ENCODE data around the gene ADAD2.

DNA sequence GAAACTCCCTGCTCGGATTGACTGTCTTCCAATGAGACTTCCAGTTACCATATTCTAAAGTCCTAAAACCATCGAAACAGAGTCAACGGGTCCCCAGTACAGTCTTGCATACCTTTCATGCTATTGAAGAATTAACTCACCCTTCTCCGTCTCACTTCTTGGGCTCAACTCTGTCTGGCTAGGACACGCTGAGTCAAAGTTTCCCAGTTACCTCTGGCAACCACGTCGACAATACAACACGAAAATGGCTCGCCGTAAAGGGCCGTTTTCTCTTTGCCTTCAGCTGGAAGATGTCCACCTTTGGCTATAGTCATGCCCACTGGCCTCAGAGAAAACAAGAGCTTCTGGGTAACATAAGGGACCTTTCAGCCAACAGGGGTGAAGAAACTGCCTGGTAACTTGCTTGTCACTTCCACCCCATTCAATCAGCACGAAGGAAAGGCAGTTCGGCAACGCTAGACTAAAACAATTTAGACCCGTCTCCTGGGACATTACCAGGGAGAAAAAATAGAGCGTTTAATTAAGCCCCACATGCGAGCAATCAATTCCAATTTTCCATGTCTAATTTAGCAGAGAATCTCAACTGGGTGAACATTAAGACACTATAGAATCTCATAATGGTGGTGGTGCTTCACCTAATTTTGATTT, 27.3 kb downstream of the ADAD2 start:
- TF ChIP-seq, protein P1, sequence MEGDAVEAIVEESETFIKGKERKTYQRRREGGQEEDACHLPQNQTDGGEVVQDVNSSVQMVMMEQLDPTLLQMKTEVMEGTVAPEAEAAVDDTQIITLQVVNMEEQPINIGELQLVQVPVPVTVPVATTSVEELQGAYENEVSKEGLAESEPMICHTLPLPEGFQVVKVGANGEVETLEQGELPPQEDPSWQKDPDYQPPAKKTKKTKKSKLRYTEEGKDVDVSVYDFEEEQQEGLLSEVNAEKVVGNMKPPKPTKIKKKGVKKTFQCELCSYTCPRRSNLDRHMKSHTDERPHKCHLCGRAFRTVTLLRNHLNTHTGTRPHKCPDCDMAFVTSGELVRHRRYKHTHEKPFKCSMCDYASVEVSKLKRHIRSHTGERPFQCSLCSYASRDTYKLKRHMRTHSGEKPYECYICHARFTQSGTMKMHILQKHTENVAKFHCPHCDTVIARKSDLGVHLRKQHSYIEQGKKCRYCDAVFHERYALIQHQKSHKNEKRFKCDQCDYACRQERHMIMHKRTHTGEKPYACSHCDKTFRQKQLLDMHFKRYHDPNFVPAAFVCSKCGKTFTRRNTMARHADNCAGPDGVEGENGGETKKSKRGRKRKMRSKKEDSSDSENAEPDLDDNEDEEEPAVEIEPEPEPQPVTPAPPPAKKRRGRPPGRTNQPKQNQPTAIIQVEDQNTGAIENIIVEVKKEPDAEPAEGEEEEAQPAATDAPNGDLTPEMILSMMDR (IDR thresholded peaks at IDR 0.05): no peak
- no peak for TF ChIP-seq POLR2A (IDR thresholded peaks at IDR 0.05)
